GM21825 (cell line): ENCODE measurements around the gene LRRC27.
"Not testable (repeated sequence)": the region's sequence is repeated elsewhere in the genome, so short reads cannot be mapped to it uniquely, and the experiment has no call there.

Experiments used
- ATAC-seq: cut with Tn5 transposase; IDR thresholded peaks from one replicate; pipeline ENCODE4 v1.9.1; 2021; ENCODE audit warnings: mild to moderate bottlenecking, moderate library complexity; ENCODE audit not compliant: unreplicated experiment

The LRRC27 gene

GRCh38 chr10:132371641-132372081 lies 39.7 kb downstream of the LRRC27 start:
- ATAC-seq = no peak

- no peak for ATAC-seq
These were observed 40.6 kb downstream of the LRRC27 start for GRCh38 chr10:132372516-132373095.

GRCh38 chr10:132373241-132373955 lies 41.4 kb downstream of the LRRC27 start:
- ATAC-seq = no peak

- ATAC-seq = no peak
These were observed 42.2 kb downstream of the LRRC27 start for GRCh38 chr10:132374176-132374575.

- ATAC-seq = no peak
These were observed 42.6 kb downstream of the LRRC27 start for GRCh38 chr10:132374612-132375011.

- no peak for ATAC-seq
These were observed 43.3 kb downstream of the LRRC27 start for GRCh38 chr10:132375116-132375794.

- no peak for ATAC-seq
These were observed 43.9 kb downstream of the LRRC27 start for GRCh38 chr10:132375795-132376297.

- no peak for ATAC-seq
These were observed 44.4 kb downstream of the LRRC27 start for GRCh38 chr10:132376394-132376851.

GRCh38 chr10:132377326-132377725 lies 45.3 kb downstream of the LRRC27 start:
- ATAC-seq = no peak

GRCh38 chr10:132379026-132379425 lies 47.0 kb downstream of the LRRC27 start:
- not testable (repeated sequence) for ATAC-seq

- ATAC-seq = not testable (repeated sequence)
These were observed 49.0 kb downstream of the LRRC27 start for GRCh38 chr10:132380986-132381385.

- ATAC-seq = no peak
These were observed 49.7 kb downstream of the LRRC27 start for GRCh38 chr10:132381741-132382140.

GRCh38 chr10:132382231-132382922 lies 50.4 kb downstream of the LRRC27 start:
- ATAC-seq = no peak

GRCh38 chr10:132383101-132383500 lies 51.1 kb downstream of the LRRC27 start:
- no peak for ATAC-seq

- ATAC-seq = no peak
These were observed 51.8 kb downstream of the LRRC27 start for GRCh38 chr10:132383751-132384196.

GRCh38 chr10:132384618-132385388 lies 52.8 kb downstream of the LRRC27 start:
- no peak for ATAC-seq

- no peak for ATAC-seq
These were observed 53.3 kb downstream of the LRRC27 start for GRCh38 chr10:132385389-132385667.

- ATAC-seq = no peak
These were observed 53.9 kb downstream of the LRRC27 start for GRCh38 chr10:132385721-132386418.

GRCh38 chr10:132386419-132386831 lies 54.4 kb downstream of the LRRC27 start:
- no peak for ATAC-seq

GRCh38 chr10:132386896-132387295 lies 54.9 kb downstream of the LRRC27 start:
- not testable (repeated sequence) for ATAC-seq
